ENCODE measurements around the gene FSTL5.
"Not testable (repeated sequence)": the region's sequence is repeated elsewhere in the genome, so short reads cannot be mapped to it uniquely, and the experiment has no call there.

The FSTL5 gene

GRCh38 chr4:162131256-162131655, 32.5 kb downstream of the FSTL5 start:
- no peaks in the 10 kb centered on the region for H3K36me3 Mint-ChIP-seq (ENCODE audit: low read depth)
- DNase-seq (no peak), ATAC-seq (no peak)
- no peaks in the 10 kb centered on the region for H3K4me1 Mint-ChIP-seq
- H3K4me3 Mint-ChIP-seq: no peak overlapping the region
- H3K9me3 Mint-ChIP-seq: peaks cover 6% of the 10 kb centered on the region
- no peak overlapping the region for H3K27ac Mint-ChIP-seq
- no peaks in the 10 kb centered on the region for H3K27me3 Mint-ChIP-seq

- DNase-seq: no peak
- no peak overlapping the region for H3K27ac Mint-ChIP-seq
These were observed 37.1 kb downstream of the FSTL5 start for GRCh38 chr4:162126729-162127128.

GRCh38 chr4:162117051-162117450, 46.7 kb downstream of the FSTL5 start:
- H3K9me3 Mint-ChIP-seq: peaks cover 6% of the 10 kb centered on the region
- H3K4me1 Mint-ChIP-seq: no peaks in the 10 kb centered on the region
- no peaks in the 10 kb centered on the region for H3K27me3 Mint-ChIP-seq
- H3K4me3 Mint-ChIP-seq: no peak overlapping the region
- DNase-seq: no peak
- no peak for ATAC-seq
- H3K36me3 Mint-ChIP-seq (ENCODE audit: low read depth): no peaks in the 10 kb centered on the region
- no peak overlapping the region for H3K27ac Mint-ChIP-seq

More at GRCh38 chr4:162126729-162127128, 37.1 kb downstream of the FSTL5 start:
- Mint-ChIP-seq H3K4me1 (no peaks in the 10 kb centered on the region), H3K9me3 (peaks cover under 1% of the 10 kb centered on the region), H3K36me3 (ENCODE audit: low read depth) (no peaks in the 10 kb centered on the region), H3K4me3 (no peak overlapping the region), H3K27me3 (no peaks in the 10 kb centered on the region)
- ATAC-seq: no peak

GRCh38 chr4:162116095-162116779, 47.6 kb downstream of the FSTL5 start:
- no peak overlapping the region for H3K4me3 Mint-ChIP-seq
- ATAC-seq (no peak), DNase-seq (no peak)
- H3K27ac Mint-ChIP-seq: no peak overlapping the region
- H3K9me3 Mint-ChIP-seq: peaks cover 3% of the 10 kb centered on the region
- no peaks in the 10 kb centered on the region for H3K36me3 Mint-ChIP-seq (ENCODE audit: low read depth)
- H3K27me3 Mint-ChIP-seq: no peaks in the 10 kb centered on the region
- no peaks in the 10 kb centered on the region for H3K4me1 Mint-ChIP-seq

GRCh38 chr4:162115333-162115732, 48.5 kb downstream of the FSTL5 start:
- no peaks in the 10 kb centered on the region for H3K4me1 Mint-ChIP-seq
- ATAC-seq: no peak
- peaks cover 3% of the 10 kb centered on the region for H3K9me3 Mint-ChIP-seq
- H3K27ac Mint-ChIP-seq: no peak overlapping the region
- no peaks in the 10 kb centered on the region for H3K27me3 Mint-ChIP-seq
- no peaks in the 10 kb centered on the region for H3K36me3 Mint-ChIP-seq (ENCODE audit: low read depth)
- no peak for DNase-seq
- no peak overlapping the region for H3K4me3 Mint-ChIP-seq

GRCh38 chr4:162111078-162111477, 52.7 kb downstream of the FSTL5 start:
- no peak overlapping the region for H3K27ac Mint-ChIP-seq
- no peaks in the 10 kb centered on the region for H3K36me3 Mint-ChIP-seq (ENCODE audit: low read depth)

GRCh38 chr4:162104459-162105124, 59.2 kb downstream of the FSTL5 start:
- Mint-ChIP-seq H3K27ac (no peak overlapping the region), H3K4me3 (no peak overlapping the region), H3K36me3 (ENCODE audit: low read depth) (no peaks in the 10 kb centered on the region), H3K27me3 (no peaks in the 10 kb centered on the region), H3K4me1 (no peaks in the 10 kb centered on the region), H3K9me3 (peaks cover 5% of the 10 kb centered on the region)
- ATAC-seq: no peak
- DNase-seq: no peak

More at GRCh38 chr4:162111078-162111477, 52.7 kb downstream of the FSTL5 start:
- no peaks in the 10 kb centered on the region for H3K27me3 Mint-ChIP-seq
- H3K9me3 Mint-ChIP-seq: peaks cover 3% of the 10 kb centered on the region
- ATAC-seq: no peak
- DNase-seq: no peak
- H3K4me3 Mint-ChIP-seq: no peak overlapping the region
- no peaks in the 10 kb centered on the region for H3K4me1 Mint-ChIP-seq

- DNase-seq; H3K4me1 Mint-ChIP-seq; H3K27me3 Mint-ChIP-seq; ATAC-seq; H3K4me3 Mint-ChIP-seq; H3K36me3 Mint-ChIP-seq (ENCODE audit: low read depth); H3K27ac Mint-ChIP-seq; H3K9me3 Mint-ChIP-seq: not testable (repeated sequence)
These were observed 59.9 kb downstream of the FSTL5 start for GRCh38 chr4:162103908-162104307.

GRCh38 chr4:162102713-162103112, 61.1 kb downstream of the FSTL5 start:
- H3K27ac Mint-ChIP-seq: no peak overlapping the region
- no peaks in the 10 kb centered on the region for H3K36me3 Mint-ChIP-seq (ENCODE audit: low read depth)
- DNase-seq (no peak), ATAC-seq (no peak)
- no peaks in the 10 kb centered on the region for H3K4me1 Mint-ChIP-seq
- no peaks in the 10 kb centered on the region for H3K27me3 Mint-ChIP-seq
- H3K9me3 Mint-ChIP-seq: peaks cover 5% of the 10 kb centered on the region
- no peak overlapping the region for H3K4me3 Mint-ChIP-seq

- Mint-ChIP-seq H3K27me3 (no peaks in the 10 kb centered on the region), H3K4me1 (no peaks in the 10 kb centered on the region), H3K4me3 (no peak overlapping the region), H3K27ac (no peak overlapping the region), H3K9me3 (peaks cover 5% of the 10 kb centered on the region), H3K36me3 (ENCODE audit: low read depth) (no peaks in the 10 kb centered on the region)
- ATAC-seq: no peak
- no peak for DNase-seq
These were observed 62.5 kb downstream of the FSTL5 start for GRCh38 chr4:162101337-162101736.

GRCh38 chr4:162075726-162076125, 88.1 kb downstream of the FSTL5 start:
- Mint-ChIP-seq H3K27me3 (no peaks in the 10 kb centered on the region), H3K9me3 (peaks cover 3% of the 10 kb centered on the region), H3K36me3 (ENCODE audit: low read depth) (no peaks in the 10 kb centered on the region), H3K4me3 (no peak overlapping the region), H3K27ac (no peak overlapping the region), H3K4me1 (no peaks in the 10 kb centered on the region)
- DNase-seq (no peak), ATAC-seq (no peak)

GRCh38 chr4:162061214-162061613, 102.6 kb downstream of the FSTL5 start:
- ATAC-seq: no peak
- H3K27ac Mint-ChIP-seq: no peak overlapping the region
- H3K4me3 Mint-ChIP-seq: no peak overlapping the region
- no peak for DNase-seq
- H3K27me3 Mint-ChIP-seq: no peaks in the 10 kb centered on the region
- H3K36me3 Mint-ChIP-seq (ENCODE audit: low read depth): no peaks in the 10 kb centered on the region
- no peaks in the 10 kb centered on the region for H3K4me1 Mint-ChIP-seq
- H3K9me3 Mint-ChIP-seq: no peaks in the 10 kb centered on the region

GRCh38 chr4:162059656-162060055, 104.1 kb downstream of the FSTL5 start:
- Mint-ChIP-seq H3K36me3 (ENCODE audit: low read depth) (no peaks in the 10 kb centered on the region), H3K27ac (no peak overlapping the region), H3K27me3 (no peaks in the 10 kb centered on the region), H3K4me3 (no peak overlapping the region), H3K4me1 (no peaks in the 10 kb centered on the region), H3K9me3 (no peaks in the 10 kb centered on the region)
- DNase-seq (no peak), ATAC-seq (no peak)

GRCh38 chr4:162056990-162057389, 106.8 kb downstream of the FSTL5 start:
- ATAC-seq (no peak), DNase-seq (no peak)
- Mint-ChIP-seq H3K9me3 (no peaks in the 10 kb centered on the region), H3K27me3 (no peaks in the 10 kb centered on the region), H3K4me3 (no peak overlapping the region), H3K4me1 (no peaks in the 10 kb centered on the region), H3K27ac (no peak overlapping the region), H3K36me3 (ENCODE audit: low read depth) (no peaks in the 10 kb centered on the region)

- ATAC-seq (no peak), DNase-seq (no peak)
- Mint-ChIP-seq H3K36me3 (ENCODE audit: low read depth) (no peaks in the 10 kb centered on the region), H3K27ac (no peak overlapping the region), H3K9me3 (peaks cover 5% of the 10 kb centered on the region), H3K4me1 (no peaks in the 10 kb centered on the region), H3K27me3 (no peaks in the 10 kb centered on the region), H3K4me3 (no peak overlapping the region)
These were observed 117.7 kb downstream of the FSTL5 start for GRCh38 chr4:162046135-162046534.

All from activated naive CD8-positive, alpha-beta T cell treated with anti-CD3 and anti-CD28 coated beads, Interleukin-2, amount 50 U/mL, for 24 hours (primary cell).